Measurements from ENCODE around the gene THBD. TPM values are rescaled to one million over a fixed set of nuclear protein-coding genes. Genes with fewer than 3 reads are reported as not detected.
A peak's percentile ranks its signal among the peaks of the same experiment; 100 is the strongest.

Gene THBD
- total RNA-seq, 1 donor from 2014 or later = 22.7 TPM

DNA sequence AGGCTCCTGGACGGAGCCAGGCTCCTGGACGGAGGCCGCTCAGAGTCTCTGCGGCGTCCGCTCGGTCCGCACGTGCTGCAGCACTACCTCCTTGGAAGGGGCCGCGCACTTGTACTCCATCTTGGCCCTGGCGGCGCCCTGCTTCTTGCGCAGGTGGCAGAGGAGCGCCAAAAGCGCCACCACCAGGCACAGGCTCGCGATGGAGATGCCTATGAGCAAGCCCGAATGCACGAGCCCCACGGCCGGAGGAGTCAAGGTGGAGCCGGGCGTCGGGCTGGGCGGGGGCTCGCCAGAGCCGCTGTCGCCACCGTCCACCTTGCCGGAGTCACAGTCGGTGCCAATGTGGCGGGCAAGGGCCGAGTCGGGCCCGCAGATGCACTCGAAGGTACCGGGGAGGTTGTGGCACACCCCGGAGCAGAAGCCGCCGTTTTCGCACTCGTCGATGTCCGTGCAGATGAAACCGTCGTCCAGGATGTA, 1.7 kb downstream of the THBD start:
- no peak overlapping the region for H3K27ac Mint-ChIP-seq (ENCODE audit: unreplicated experiment)
- TF ChIP-seq, protein P1, sequence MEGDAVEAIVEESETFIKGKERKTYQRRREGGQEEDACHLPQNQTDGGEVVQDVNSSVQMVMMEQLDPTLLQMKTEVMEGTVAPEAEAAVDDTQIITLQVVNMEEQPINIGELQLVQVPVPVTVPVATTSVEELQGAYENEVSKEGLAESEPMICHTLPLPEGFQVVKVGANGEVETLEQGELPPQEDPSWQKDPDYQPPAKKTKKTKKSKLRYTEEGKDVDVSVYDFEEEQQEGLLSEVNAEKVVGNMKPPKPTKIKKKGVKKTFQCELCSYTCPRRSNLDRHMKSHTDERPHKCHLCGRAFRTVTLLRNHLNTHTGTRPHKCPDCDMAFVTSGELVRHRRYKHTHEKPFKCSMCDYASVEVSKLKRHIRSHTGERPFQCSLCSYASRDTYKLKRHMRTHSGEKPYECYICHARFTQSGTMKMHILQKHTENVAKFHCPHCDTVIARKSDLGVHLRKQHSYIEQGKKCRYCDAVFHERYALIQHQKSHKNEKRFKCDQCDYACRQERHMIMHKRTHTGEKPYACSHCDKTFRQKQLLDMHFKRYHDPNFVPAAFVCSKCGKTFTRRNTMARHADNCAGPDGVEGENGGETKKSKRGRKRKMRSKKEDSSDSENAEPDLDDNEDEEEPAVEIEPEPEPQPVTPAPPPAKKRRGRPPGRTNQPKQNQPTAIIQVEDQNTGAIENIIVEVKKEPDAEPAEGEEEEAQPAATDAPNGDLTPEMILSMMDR (IDR thresholded peaks at IDR 0.05; ENCODE audit: insufficient read depth, low read depth, low read length) = no peak
- no peak for TF ChIP-seq EZH2 (IDR thresholded peaks at IDR 0.05; ENCODE audit: insufficient read depth, low read length)
- Histone ChIP-seq H3K9me3 (ENCODE audit: insufficient read depth, low read depth, low read length) (no peaks in the 10 kb centered on the region), H3K4me2 (ENCODE audit: low read length) (peak overlapping the region; percentile 98), H3K27ac (ENCODE audit: low read depth, low read length) (no peak overlapping the region), H3K4me1 (ENCODE audit: insufficient read depth, low read length) (peaks cover 24% of the 10 kb centered on the region), H3K27me3 (ENCODE audit: insufficient read depth, low read length) (peaks cover 23% of the 10 kb centered on the region), H3K79me2 (ENCODE audit: insufficient read depth, low read length) (peaks cover 9% of the 10 kb centered on the region), H3K36me3 (ENCODE audit: insufficient read depth, low read length) (no peaks in the 10 kb centered on the region), H4K20me1 (ENCODE audit: insufficient read depth, low read length) (no peaks in the 10 kb centered on the region), H3K9ac (ENCODE audit: low read length) (no peak overlapping the region), H2AFZ (ENCODE audit: low read depth, low read length) (peak overlapping the region; percentile 56), H3K4me3 (ENCODE audit: insufficient read depth, low read depth, low read length) (peak overlapping the region; percentile 61)
- peaks cover 40% of the 10 kb centered on the region for H3K27me3 Mint-ChIP-seq (ENCODE audit: low read depth, unreplicated experiment)
- FAIRE-seq = no peak
- H3K4me1 Mint-ChIP-seq (ENCODE audit: low read depth, unreplicated experiment) = peaks cover 2% of the 10 kb centered on the region
- no peak for DNase-seq (ENCODE audit: low read depth)
- peak overlapping the region; percentile 79 for H3K4me3 Mint-ChIP-seq (ENCODE audit: unreplicated experiment)
- H3K36me3 Mint-ChIP-seq (ENCODE audit: low read depth, unreplicated experiment) = peaks cover 1% of the 10 kb centered on the region
- H3K9me3 Mint-ChIP-seq (ENCODE audit: unreplicated experiment) = peaks cover 4% of the 10 kb centered on the region

DNA sequence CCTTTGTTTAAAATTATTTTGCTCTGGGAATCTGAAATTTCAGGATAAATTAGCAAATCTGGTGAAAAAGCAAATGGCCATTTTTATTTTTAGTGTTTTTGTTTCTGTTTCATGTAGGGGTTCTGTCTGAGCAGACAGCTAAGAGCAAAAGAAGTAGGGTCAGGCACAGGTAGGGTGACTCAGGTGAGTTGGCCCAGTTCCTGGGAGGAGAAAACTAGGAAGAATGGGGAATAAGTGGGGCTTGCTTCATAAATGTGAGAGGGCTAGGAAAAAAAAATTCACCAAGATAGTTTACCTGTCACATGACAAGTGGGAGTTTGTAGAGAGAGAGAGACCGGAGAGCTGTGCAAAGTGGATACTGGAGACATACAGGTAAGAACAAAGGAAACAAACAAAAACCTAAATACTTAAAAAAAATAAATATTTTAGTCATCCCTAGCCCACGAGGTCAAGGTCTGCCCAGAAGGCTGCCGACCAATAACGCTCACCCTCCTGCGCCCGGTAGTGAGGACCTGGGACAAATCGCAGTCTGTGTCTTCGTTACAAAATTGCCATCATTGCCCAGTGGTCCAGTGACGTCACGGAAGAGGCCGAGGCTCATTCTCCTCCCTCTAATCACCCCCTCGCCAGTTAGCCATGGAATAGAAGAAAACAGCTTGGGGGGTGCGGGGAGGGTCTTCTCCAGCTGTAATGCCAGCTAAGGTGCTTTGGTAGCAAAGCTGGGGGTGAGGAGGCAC, 2.3 kb downstream of the THBD start:
- Histone ChIP-seq H3K36me3 (ENCODE audit: insufficient read depth, low read length) (no peaks in the 10 kb centered on the region), H3K9me3 (ENCODE audit: insufficient read depth, low read depth, low read length) (no peaks in the 10 kb centered on the region), H3K9ac (ENCODE audit: low read length) (no peak overlapping the region), H3K27ac (ENCODE audit: low read depth, low read length) (no peak overlapping the region), H3K4me3 (ENCODE audit: insufficient read depth, low read depth, low read length) (peak overlapping the region; percentile 61), H2AFZ (ENCODE audit: low read depth, low read length) (peak overlapping the region; percentile 56), H3K27me3 (ENCODE audit: insufficient read depth, low read length) (peaks cover 25% of the 10 kb centered on the region), H4K20me1 (ENCODE audit: insufficient read depth, low read length) (no peaks in the 10 kb centered on the region), H3K79me2 (ENCODE audit: insufficient read depth, low read length) (peaks cover 9% of the 10 kb centered on the region), H3K4me1 (ENCODE audit: insufficient read depth, low read length) (peaks cover 24% of the 10 kb centered on the region), H3K4me2 (ENCODE audit: low read length) (peak overlapping the region; percentile 98)
- no peaks in the 10 kb centered on the region for H3K9me3 Mint-ChIP-seq (ENCODE audit: unreplicated experiment)
- TF ChIP-seq EZH2 (IDR thresholded peaks at IDR 0.05; ENCODE audit: insufficient read depth, low read length) = no peak
- TF ChIP-seq, protein P1 (IDR thresholded peaks at IDR 0.05; ENCODE audit: insufficient read depth, low read depth, low read length) = no peak
- H3K27me3 Mint-ChIP-seq (ENCODE audit: low read depth, unreplicated experiment) = peaks cover 38% of the 10 kb centered on the region
- peak overlapping the region; percentile 38 for H3K27ac Mint-ChIP-seq (ENCODE audit: unreplicated experiment)
- no peak for FAIRE-seq
- H3K4me3 Mint-ChIP-seq (ENCODE audit: unreplicated experiment) = peak overlapping the region; percentile 79
- DNase-seq (ENCODE audit: low read depth) = no peak
- peaks cover 2% of the 10 kb centered on the region for H3K4me1 Mint-ChIP-seq (ENCODE audit: low read depth, unreplicated experiment)
- H3K36me3 Mint-ChIP-seq (ENCODE audit: low read depth, unreplicated experiment) = peaks cover 1% of the 10 kb centered on the region

DNA sequence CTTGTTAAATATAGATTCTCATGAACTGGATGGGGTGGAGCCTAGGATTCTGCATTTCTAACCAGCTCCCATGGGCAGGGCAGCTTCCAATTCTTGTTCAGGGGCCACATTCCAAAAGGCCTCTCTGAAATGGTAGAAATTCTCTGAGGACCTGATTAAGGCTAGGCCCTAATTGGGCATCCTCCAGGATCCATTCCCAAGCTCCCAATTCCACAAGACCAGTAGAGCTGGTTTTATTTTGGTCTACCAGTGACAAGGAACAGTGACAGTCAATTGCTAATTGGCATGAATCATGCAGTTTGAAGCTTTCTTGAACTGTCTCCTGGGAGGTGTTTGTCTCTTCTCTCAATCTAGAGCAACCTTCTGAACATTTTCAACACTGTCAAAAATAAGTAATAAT, 3.0 kb downstream of the THBD start:
- Histone ChIP-seq H4K20me1 (ENCODE audit: insufficient read depth, low read length) (no peaks in the 10 kb centered on the region), H3K9me3 (ENCODE audit: insufficient read depth, low read depth, low read length) (no peaks in the 10 kb centered on the region), H3K4me3 (ENCODE audit: insufficient read depth, low read depth, low read length) (peak overlapping the region; percentile 29), H3K9ac (ENCODE audit: low read length) (no peak overlapping the region), H3K4me1 (ENCODE audit: insufficient read depth, low read length) (peaks cover 21% of the 10 kb centered on the region), H3K27ac (ENCODE audit: low read depth, low read length) (no peak overlapping the region), H3K4me2 (ENCODE audit: low read length) (peak overlapping the region; percentile 50), H3K79me2 (ENCODE audit: insufficient read depth, low read length) (peaks cover 9% of the 10 kb centered on the region), H2AFZ (ENCODE audit: low read depth, low read length) (no peak overlapping the region), H3K36me3 (ENCODE audit: insufficient read depth, low read length) (no peaks in the 10 kb centered on the region), H3K27me3 (ENCODE audit: insufficient read depth, low read length) (peaks cover 30% of the 10 kb centered on the region)
- TF ChIP-seq EZH2 (IDR thresholded peaks at IDR 0.05; ENCODE audit: insufficient read depth, low read length) = no peak
- TF ChIP-seq, protein P1 (IDR thresholded peaks at IDR 0.05; ENCODE audit: insufficient read depth, low read depth, low read length) = no peak
- DNase-seq (ENCODE audit: low read depth) (no peak), FAIRE-seq (no peak)
- Mint-ChIP-seq H3K27me3 (ENCODE audit: low read depth, unreplicated experiment) (peaks cover 40% of the 10 kb centered on the region), H3K4me3 (ENCODE audit: unreplicated experiment) (peak overlapping the region; percentile 79), H3K36me3 (ENCODE audit: low read depth, unreplicated experiment) (peaks cover 1% of the 10 kb centered on the region), H3K27ac (ENCODE audit: unreplicated experiment) (no peak overlapping the region), H3K4me1 (ENCODE audit: low read depth, unreplicated experiment) (peaks cover 1% of the 10 kb centered on the region), H3K9me3 (ENCODE audit: unreplicated experiment) (no peaks in the 10 kb centered on the region)
